NCI-H345 (cell line): Measurements from ENCODE around the gene ZNF83.
A peak's percentile ranks its signal among the peaks of the same experiment; 100 is the strongest.
"Not testable (repeated sequence)": the region's sequence is repeated elsewhere in the genome, so short reads cannot be mapped to it uniquely, and the experiment has no call there.

ENCODE experiments used
- DNase-seq: peaks from one replicate; lab custom pipeline; 2025; lab: John Stamatoyannopoulos, UW

The ZNF83 gene

DNA sequence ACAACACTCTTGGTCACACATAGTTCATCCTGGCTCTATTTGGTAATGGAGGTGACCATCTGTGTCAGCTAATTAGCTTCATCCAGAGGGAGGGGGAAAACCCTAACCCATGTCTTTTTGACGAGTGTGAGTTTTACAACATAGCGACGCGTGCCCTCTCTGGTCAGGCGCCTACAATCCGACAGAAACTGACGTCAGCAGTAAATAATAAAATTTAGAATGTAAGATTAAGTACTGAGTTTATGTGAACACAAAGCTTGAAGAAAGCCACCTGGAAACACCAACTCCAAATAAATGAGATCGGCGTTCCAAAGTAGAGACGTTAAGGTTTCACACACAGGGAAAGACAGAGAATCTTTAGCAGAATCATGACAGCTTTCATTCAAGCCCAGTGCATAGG lies 1.8 kb upstream of the ZNF83 start:
- DNase-seq = no peak

DNA sequence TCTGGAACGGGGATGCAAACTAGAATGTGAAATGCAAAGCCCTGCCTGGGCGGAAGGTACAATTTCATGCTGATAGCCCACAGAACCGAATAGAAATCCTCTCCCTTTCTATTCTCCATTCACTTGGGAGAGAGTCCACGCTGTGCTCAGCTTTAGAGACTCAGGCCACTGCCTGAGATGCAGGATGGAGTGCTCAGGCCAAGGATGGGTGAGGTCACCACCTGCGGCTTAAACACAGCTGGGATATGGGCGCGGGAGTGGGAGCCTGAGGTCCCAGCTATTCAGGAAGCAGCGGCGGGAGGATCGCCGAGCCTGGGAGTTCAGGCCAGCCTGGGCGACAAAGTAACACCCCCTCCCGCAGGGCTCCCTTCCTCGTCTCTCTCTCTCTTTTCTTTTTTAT lies 446 bp upstream of the ZNF83 start:
- DNase-seq = no peak

DNA sequence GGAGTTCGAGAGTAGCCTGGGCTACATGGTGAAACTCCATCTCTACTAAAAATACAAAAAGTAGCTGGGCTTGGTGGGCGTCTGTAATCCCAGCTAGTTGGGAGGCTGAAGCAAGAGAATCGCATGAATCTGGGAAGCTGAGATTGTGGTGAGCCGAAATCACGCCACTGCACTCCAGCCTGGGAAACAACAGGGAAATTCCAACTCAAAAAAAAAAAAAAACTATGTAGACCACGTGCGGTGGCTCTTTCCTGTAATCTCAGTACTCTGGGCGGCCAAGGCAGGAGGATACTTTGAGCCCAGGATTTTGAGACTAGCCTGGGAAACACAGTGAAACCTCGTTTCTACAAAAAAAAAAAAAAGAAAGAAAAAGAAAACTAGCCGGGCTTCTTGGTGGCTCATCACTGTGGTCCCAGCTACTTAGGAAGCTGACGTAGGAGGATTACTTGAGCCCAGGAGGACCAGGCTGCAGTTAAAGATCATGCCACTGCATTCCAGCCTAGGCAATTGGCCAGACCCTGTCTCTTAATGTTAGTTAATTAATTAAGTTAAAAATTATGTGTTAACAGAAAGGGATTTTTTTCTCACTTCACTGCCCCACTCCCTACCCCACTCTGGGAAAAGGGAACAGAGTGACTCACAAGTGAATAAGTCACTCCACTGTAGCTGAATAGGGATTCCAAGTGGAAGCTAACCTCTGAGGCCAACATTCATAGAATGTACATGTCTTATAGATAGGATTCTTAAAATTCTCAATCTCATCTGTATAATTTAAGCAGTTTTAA lies 2.2 kb downstream of the ZNF83 start:
- DNase-seq = no peak

DNA sequence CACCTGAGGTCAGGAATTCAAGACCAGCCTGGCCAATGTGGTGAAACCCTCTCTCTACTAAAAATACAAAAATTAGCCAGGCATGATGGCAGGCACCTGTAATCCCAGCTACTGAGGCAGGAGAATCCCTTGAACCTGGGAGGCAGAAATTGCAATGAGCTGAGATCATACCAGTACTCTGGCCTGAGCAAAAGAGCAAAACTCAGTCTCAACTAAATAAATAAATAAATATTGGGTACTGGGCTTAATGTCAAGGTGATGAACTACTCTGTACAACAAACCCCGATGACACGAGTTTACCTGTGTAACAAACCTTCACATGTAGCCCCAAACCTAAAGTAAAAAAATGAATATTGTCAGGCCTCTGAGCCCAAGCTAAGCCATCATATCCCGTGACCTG lies 10.7 kb downstream of the ZNF83 start:
- DNase-seq = not testable (repeated sequence)

DNA sequence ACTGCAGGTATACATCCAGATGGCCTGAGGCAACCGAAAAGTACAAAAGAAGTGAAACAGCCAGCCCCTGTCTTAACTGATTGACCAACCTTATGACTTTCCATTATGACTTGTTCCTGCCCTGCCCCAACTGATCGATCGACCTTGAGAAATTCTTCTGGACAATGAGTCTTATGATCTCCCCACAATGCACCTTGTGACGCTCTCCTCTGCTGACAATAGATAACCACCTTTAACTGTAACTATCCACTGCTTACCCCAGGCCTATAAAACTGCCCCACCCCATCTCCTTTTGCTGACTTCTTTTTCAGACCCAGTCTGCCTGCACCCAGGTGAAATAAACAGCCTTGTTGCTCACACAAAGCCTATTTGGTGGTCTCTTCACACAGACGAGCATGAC lies 11.2 kb downstream of the ZNF83 start:
- no peak for DNase-seq

DNA sequence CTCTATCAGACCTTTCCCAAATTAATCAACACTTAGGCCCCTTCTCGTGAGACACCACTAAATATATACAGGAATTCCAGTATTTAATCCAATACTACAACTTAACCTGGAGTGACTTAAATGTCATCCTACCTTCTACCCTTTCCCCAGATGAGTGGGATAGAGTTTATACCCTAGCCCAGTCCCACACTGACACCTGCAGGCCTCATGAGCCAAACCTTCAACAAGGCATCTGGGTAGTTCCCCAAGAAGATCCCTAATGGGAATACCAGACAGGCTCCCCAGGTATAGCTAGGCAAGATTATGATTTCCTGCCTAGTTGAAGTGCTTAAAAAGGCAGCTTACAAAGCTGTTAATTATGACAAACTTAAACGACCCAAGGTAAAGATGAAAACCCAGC lies 15.9 kb downstream of the ZNF83 start:
- no peak for DNase-seq

DNA sequence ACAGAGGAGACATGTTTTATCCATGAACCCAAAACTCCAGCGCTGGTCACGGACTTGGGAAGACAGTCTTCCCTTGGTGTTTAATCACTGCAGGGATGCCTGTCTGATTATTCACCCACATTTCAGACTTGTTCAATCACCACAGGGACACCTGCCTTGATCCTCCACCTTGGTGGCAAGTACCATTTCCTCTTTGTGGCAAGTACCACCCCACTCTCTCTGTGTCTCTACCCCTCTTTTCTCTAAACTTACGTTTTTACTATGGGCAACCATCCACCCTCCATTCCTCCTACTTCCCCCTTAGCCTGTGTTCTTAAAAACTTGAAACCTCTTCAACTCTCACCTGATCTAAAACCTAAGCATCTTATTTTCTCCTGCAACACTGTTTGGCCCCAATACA lies 16.8 kb downstream of the ZNF83 start:
- no peak for DNase-seq

DNA sequence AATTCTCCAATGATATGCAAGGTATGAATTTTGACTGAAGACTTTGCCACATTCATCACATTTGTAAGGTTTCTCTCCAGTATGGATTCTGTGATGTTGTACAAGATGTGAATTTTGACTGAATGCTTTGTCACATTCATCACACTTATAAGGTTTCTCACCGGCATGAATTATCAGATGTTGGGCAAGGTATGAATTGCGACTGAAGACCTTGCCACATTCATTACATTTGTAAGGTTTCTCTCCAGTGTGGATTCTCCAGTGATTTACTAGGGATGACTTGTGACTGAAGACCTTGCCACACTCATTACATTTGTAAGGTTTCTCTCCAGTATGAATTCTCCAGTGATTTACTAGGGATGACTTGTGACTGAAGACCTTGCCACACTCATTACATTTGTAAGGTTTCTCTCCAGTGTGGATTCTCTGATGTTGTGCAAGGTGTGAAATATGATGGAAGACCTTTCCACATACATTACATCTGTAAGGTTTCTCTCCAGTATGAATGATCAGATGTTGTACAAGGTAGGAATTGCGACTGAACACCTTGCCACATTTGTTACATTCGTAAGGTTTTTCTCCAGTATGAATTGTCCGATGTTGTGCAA lies 24.8 kb downstream of the ZNF83 start:
- no peak for DNase-seq

DNA sequence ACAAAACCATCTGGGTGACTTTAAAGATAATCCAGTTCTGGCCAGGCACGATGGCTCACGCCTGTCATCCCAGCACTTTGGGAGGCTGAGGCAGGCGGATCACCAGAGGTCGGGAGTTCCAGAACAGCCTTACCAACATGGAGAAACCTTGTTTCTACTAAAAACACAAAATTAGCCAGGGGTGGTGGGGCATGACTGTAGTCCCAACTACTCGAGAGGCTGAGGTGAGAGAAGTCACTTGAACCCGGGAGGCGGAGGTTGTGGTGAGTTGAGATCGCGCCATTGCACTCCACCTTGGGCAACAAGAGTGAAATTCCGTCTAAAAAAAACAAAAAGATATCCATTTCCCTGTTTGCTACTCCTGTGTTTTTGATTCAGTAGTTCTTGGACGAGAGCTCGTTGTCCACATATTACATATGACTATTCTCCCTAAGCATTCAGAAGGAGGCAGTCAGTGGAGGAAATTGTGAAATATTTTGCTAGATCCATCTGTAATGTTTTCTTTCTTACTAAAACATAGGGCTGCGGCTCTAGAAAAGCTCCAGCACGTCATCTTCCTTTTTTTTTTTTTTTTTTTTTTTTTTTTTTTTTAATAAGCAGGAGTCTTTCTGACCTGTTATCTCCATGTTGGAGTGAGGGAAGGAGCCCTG lies 34.5 kb downstream of the ZNF83 start:
- DNase-seq = no peak

DNA sequence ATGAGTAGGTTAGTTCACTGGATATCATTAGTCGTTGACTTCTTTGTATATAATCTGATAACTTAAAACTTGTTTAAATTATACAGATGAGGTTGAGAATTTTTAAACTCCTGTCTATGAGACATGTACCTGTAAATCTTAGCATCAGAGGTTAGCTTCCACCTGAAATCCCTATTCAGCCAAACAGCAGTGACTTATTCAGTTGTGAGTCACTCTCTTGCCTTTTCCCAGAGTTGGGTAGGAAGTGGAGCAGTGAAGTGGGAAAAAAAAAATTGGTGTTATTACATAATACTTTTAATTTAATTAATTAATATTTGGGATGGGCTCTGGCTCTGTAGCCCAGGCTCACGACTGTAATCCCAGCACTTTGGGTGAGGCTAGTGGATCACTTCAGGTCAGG lies 35.2 kb downstream of the ZNF83 start:
- no peak for DNase-seq

DNA sequence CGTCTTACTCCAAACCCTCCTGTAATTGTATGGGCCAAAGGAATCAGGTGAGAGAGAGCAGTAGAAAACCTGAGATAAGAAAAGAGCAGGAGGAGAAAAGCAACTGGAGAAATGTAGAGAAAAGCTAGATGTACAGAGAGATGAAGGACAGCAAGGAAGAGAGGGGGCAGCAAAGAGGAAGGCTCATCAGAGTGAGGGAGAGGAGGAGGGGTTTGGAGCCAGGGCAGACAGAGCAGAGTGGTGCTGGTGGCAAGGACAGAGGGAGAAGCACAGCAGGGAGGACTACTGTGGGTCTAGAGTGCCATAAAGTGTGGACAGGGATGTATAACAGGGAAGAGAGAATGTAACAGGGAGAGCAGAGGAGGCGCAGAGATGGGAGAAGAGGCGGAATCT lies 36.2 kb downstream of the ZNF83 start:
- not testable (repeated sequence) for DNase-seq

DNA sequence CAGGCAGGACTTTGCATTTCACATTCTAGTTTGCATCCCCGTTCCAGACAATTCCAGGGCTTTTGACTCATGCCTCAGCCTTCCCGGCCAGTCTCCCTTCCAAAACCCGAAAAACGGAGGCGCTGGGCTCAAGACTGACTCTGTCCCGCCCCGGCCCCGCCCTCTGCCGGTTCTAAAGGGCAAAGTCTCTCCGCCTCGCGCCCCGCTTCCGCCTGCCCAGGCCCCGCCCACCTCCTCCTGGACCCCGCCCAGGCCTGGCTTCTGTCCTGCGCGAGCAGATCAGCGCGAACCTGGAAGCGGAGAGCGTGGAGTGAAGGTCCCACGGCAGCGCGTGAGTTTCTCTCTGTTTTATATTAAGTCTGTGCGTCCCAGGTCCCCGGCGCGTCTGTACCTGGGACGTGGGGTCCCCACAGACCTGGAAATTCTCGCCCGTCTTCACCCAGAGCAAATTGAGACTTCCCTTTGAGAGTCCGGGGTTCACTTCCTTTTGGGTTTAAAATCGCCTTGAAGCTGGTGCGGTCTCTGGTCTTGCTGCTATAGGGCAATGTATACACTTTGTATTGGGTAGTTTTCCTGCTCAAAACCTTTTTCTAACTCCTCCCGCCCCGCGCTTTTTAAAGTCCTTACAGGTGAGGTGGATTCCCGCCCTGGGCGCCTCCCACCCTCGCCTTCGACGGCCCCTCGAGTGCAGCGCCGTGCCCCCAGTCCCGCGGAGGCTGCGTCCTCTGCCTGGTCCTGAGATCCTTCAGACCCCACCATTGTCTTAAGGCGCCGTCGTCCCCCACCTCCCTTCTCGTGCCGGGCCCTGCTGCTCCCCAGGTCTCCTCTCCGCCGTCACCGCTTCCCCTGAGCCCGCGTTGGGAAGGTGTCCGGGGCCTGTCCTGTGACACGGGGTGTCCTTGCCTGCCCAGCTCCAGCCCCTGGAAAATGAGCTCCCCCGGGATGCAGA lies 36.9 kb downstream of the ZNF83 start:
- peak; percentile 86 for DNase-seq

DNA sequence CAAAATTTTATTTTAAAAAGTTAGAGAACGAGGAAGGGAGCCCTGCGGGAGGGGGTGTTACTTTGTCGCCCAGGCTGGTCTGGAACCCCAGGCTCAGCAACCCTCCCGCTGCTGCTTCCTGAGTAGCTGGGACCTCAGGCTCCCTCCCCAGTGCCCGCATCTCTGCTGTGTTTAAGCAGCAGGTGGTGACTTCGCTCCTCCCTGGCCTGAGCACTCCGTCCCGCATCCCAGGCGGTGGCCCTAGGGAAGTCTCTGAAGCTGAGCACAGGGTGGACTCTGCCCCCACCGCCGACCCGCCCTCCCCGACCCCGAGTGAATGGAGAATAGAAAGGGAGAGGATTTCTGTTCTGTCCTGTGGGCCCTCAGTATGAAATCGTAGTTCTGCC lies 37.5 kb downstream of the ZNF83 start:
- DNase-seq = peak; percentile 27

DNA sequence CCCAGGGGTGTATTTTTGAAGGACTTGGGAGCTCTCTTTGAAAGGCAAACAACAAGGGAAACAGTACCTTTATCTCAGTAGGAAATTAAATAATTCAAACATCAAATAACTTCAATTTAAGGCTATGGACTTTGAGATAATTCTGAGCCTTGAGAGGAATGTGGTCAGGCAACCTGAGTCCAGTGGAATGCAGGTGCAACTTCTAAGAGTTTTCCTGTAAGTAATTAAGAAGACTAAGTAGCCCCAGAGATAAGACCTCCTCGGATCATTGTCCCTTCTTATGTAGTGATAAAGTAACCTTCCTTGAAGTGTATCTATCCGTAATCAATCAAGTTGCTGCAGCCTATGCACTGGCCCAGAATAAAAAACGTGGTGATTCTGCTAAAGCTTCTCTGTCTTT lies 38.9 kb downstream of the ZNF83 start:
- DNase-seq = no peak

DNA sequence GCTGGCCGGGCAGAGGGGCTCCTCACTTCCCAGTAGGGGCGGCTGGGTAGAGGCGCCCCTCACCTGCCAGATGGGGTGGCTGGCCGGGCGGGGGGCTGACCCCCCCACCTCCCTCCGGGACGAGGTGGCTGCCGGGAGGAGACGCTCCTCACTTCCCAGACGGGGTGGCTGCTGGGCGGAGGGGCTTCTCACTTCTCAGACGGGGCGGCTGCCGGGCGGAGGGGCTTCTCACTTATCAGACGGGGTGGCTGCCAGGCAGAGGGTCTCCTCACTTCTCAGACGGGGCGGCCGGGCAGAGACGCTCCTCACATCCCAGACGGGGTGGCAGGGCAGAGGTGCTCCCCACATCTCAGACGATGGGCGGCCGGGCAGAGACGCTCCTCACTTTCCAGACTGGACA lies 44.7 kb downstream of the ZNF83 start:
- DNase-seq = not testable (repeated sequence)

DNA sequence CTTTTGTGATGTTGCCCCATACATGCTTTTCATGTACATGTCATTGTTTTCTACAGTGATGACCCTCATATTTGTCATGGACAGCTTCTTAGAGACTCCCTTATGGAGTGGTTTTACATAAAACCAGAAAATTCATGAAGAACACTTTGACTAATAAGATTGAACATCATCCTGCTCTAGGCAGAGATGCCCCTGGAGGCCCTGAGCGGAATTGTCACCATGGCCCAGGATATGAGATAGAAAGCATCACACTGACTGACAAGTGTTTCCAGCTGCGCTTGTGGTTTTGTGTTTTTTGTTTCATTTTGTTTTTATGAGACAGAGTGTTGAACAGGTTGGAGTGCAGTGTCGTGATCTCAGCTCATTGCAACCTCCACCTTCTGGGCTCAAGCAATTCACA lies 45.9 kb downstream of the ZNF83 start:
- no peak for DNase-seq

DNA sequence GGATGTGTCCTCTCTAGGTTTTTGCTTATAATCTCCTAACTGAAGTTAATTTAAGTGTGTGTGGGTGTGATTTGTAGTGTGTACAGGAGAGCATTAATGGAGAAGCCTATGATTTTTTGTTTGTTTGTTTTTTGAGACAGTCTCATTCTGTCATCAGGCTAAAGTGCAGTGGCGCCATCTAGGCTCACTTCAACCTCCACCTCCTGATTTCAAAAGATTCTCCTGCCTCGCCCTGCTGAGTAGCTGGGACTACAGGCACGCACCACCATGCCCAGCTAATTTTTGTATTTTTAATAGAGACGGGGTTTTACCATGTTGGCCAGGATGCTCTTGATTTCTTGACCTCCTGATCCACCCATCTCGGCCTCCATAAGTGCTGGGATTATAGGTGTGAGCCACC lies 47.4 kb downstream of the ZNF83 start:
- no peak for DNase-seq

DNA sequence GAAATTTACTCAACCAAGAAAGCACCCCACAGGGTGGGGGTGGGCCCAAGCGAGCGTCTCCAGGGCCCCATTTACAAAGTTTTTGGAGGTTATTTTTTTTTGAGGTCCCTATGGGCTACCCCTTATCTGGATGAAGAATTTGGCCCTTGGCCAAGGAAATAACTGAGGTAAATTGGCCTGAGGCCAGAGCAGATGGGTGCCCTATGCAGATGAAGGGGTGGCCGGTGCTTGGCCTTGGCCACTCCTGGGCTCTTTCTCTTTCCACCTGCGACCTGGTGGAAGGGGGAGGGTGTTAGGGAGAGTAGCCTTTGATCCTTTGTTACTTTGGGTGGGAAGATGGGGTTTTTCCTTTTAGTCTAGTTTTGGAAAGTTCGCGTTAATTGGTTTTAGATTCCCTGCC lies 52.6 kb downstream of the ZNF83 start:
- DNase-seq = no peak

DNA sequence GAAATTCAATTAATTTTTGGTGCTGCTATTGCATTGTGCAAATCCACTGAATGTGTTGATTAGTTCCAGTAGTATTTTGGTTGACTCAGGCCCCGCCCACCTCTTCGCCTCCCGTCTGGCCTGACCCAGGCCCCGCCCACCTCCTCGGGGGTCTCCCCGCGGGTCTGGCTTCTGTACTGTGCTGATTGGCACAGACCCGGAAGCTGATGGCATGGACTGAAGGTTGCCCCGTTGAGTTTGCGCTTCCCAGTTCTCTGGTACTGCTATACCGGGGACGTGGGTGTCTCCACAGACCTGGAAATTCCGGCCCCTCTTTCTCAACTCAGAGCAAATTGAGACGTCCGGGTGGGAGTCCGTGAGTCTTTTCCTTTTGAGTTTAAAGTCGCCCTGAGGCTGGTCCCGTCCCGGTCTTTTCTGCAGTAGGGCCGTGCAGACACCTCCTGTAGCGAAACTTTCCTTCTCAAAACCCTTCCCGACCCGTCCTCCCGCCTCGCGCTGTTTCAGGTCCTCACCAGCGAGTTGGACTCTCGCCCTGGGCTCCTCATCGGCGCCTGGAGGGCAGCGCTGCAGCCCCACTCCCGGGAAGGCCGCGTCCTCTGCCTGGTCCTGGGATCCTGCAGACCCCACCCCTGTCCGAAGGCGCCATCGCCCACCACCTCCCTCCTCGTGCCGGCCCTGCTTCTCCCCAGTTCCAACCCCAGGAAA lies 53.3 kb downstream of the ZNF83 start:
- no peak for DNase-seq

DNA sequence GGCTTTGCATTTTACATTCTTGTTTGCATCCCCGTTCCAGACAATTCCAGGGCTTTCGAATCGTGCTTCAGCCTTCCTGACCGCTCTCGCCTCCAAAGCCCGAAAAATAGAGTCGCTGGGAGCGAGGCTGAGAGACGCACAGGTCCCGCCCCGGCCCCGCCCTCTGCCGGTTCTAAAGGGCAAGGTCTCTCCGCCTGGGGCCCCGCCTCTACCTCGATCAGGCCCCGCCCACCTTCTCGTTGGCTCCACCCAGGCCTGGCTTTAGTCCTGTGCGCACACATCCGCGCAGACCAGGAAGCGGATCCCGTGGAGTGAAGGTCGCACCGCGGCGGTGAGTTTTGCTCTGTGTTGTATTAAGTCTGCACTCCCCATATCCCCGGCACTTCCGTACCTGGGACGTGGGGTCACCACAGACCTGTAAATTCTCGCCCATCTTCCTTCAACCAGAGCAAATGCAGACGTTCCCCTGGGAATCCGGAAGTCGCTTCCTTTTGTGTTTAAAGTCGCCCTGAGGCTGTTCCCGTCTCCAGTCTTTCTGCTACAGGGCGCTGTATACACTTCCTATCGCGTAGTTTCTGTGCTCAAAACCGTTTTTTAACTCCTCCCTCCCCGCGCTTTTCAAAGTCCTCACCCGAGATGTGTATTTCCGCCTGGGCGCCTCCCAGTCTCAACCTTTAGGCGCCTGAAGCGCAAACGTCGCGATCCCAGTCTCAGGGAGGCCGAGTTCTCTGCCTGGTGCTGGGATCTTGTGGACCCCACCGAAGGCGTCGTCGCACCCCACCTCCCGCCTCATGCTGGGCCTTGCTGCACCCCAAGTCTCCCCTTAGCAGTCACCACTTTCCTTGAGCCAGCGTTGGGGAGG lies 67.9 kb downstream of the ZNF83 start, which contains the start of gene ZNF701:
Gene ZNF701 (plus strand): TSS at position 288 of the 862 bp plus-strand sequence. CDS start 3,861 bp downstream, outside the sequence.
- DNase-seq = peak; percentile 88

DNA sequence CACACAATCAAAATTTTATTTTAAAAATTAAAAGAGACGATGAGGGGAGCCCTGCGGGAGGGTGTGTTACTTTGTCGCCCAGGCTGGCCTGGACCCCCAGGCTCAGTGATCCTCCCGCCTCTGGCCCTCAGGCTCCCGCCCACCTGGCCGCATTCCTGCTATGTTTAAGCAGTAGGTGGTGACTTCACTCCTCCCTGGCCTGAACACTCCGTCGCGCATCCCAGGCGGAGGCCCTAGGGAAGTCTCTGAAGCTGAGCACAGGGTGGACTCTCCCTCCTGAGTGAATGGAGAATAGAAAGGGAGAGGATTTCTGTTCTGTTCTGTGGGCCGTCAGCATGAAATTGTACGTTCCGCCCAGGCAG lies 68.5 kb downstream of the ZNF83 start:
- peak; percentile 38 for DNase-seq
